HG03571 (cell line): ENCODE data around the gene SCRN3.
"Not testable (repeated sequence)": the region's sequence is repeated elsewhere in the genome, so short reads cannot be mapped to it uniquely, and the experiment has no call there.

ENCODE experiments used
- ATAC-seq: cut with Tn5 transposase; IDR thresholded peaks from one replicate; pipeline ENCODE4 v1.9.1; 2021; ENCODE audit not compliant: unreplicated experiment

Gene SCRN3, protein sequence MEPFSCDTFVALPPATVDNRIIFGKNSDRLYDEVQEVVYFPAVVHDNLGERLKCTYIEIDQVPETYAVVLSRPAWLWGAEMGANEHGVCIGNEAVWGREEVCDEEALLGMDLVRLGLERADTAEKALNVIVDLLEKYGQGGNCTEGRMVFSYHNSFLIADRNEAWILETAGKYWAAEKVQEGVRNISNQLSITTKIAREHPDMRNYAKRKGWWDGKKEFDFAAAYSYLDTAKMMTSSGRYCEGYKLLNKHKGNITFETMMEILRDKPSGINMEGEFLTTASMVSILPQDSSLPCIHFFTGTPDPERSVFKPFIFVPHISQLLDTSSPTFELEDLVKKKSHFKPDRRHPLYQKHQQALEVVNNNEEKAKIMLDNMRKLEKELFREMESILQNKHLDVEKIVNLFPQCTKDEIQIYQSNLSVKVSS

DNA sequence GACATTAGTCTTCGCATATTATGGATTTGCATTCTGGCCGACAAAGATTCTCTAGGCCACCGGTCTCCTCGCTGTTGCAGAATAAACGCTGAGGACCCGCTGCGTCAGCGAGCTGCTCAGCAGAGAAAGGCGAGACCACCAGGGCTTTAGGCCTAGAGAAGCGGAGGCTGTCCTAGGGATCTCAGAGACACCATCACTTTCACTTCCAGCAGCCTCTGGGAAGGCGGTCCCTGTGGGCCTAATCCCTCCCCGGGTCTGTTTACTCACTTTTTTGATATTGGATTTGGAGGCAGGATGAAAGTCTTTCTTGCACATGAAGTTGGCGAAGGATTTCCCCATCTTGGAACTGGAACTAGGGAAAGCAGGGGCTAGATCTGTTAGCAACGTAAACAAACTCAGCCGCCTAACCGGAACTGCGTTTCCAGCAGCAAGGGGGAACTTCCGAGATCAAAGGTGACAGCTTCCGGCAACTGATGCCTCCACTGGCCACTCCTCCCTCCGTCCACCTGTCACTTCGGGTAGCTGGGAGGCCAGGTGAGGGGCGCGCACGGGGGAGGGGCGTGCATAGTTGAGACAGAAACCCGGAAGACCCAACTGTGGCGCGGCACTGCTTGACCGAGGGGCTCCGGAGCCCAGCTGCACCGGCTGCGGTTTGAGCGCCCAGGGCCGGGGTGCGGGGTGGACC lies at the start of gene SCRN3:
SCRN3 (plus strand) TSS at position 447 of the 685 bp plus-strand sequence. CDS start 2,554 bp downstream, outside the sequence.
- peak; percentile 95 for ATAC-seq

DNA sequence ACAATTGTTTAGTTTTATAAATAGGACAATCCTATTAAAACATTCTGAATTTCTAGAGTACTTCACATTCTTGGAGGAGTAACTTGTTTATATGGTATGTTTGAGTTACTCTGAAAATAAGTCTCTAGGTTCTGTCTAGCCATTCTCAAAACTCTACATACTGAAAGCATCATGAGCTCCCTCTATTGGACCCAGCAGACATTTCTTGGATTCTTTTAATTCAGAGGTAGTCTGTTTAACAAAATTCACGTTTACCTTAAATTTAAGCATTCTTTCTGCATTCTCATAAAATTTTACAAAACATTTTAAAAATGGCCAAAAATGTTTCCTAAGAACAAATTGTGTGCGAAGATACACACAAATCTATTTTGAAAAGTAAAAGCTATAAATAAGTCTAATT lies 45.5 kb upstream of the SCRN3 start:
- ATAC-seq, result no peak

DNA sequence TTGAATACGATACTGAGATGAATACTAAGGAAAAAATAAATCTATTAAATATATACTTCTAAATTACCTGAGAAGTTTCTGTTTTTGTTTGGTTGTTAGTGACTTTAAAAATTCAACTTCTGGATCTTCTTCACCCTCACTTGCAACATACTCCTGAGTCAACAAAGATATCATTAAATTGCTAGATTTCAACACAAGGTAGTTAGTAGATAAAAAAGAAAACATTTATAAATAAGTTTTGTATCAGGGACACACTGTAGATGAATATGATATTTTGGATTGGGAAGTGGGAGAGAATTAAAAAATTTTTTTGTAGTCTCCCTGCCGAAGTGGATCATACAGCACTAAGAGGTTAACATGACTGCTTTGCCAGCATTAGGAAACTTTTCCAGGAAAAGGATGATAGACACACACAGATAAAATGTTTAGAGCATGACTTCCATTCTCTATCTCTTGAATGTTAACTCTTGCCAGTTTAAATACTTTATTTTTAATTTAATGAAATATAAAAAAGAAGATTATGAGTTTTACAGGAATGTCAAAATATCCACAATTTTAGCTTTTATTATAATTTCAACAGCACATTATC lies 44.8 kb upstream of the SCRN3 start:
- no peak for ATAC-seq

DNA sequence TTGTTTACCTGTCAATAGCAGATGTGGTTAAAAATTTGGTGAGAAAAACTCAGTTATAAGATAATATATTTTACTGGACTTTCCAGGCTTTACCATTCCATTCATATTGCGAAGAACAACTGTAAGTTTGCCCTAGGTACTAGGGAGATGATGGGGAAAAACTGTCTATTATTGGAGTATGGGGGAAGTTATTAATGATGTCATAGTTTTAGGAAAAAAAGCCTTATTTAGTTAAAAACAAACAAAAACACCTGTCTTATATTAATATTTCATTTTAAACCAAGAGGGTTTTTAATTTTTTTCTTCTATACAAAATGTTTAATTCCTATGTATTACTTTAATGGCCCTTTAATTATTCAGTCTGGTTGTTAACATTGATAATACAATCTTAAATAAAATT lies 42.5 kb upstream of the SCRN3 start:
- ATAC-seq, result no peak

DNA sequence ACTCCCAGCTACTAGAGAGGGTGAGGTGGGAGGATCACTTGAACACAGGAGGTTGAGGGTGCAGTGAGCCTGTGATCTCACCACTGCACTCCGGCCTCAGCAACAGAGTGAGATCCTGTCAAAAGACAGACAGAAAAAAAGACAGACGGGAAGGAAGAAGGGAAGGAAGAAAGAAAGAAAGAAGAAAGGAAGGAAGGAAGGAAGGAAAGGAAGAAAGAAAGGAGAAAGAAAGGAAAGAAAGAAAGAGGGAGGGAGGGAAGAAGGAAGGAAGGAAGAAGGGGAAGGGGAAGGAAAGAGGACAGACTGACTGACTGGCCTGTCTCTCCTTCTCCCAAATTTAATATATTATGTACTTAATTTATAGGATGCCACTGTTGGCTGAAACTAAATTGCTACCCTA lies 39.2 kb upstream of the SCRN3 start:
- ATAC-seq, result no peak

DNA sequence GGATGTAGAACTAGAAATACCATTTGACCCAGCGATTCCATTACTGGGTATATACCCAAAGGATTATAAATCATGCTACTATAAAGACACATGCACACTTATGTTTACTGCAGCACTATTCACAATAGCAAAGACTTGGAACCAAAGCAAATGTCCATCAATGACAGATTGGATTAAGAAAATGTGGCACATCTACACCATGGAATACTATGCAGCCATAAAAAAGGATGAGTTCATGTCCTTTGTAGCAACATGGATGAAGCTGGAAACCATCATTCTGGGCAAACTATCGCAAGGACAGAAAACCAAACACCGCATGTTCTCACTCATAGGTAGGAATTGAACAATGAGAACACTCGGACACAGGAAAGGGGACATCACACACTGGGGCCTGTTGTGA lies 35.9 kb upstream of the SCRN3 start:
- ATAC-seq, result not testable (repeated sequence)

DNA sequence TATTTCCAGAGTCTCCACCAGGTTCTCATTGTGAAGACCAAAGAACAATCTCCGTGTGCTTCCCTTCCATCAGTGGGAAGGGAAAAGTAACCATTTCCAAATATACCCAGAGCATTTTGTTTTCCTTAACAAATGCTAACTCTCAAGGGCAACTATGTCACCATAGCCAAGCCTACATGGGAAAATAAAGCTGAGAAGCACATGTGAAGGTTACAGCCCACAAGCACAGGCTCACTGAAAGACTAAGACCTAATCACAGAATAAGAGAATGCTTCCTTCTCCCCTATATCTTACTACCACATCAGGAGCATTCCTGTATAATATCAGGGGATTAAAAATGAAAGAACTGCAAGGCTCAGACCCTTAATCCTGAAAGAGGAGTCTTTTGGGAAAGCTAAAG lies 32.6 kb upstream of the SCRN3 start:
- no peak for ATAC-seq

DNA sequence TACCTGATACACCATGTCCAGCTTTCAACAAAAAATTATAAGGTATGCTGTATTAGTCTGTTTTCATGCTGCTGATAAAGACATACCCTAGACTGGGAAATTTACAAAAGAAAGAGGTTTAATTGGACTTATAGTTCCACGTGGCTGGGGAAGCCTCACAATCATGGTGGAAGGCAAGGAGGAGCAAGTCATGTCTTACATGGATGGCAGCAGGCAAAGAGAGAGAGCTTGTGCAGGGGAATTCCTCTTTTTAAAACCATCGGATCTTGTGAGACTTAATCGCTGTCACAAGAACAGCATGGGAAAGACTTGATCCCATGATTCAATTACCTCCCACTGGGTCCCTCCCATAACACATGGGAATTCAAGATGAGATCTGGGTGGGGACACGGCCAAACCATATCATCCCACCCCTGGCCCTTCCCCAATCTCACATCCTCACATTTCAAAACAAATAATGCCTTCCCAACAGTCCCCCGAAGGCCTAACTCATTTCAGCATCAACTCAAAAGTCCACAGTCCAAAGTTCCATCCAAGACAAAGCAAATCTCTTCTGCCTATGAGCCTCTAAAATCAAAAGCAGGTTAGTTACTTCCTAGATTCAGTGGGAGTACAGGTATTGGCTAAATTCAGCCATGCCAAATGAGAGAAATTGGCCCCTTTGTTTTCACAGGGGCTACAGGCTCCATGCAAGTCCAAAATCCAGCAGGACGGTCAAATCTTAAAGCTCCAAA lies 31.9 kb upstream of the SCRN3 start:
- not testable (repeated sequence) for ATAC-seq

DNA sequence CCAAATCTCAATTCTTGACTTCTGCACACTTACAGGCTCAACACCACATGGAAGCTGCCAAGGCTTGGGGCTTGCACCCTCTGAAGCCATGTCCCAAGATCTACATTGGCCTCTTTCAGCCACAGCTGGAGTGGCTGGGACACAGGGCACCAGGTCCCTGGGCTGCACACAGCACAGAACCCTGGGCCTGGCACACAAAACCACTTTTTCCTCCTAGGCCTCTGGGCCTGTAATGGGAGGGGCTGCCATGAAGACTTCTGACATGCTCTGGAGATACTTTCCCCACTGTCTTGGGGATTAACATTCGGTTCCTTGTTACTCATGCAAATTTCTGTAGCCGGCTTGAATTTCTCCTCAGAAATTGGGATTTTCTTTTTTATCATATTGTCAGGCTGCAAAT lies 30.9 kb upstream of the SCRN3 start:
- no peak for ATAC-seq

DNA sequence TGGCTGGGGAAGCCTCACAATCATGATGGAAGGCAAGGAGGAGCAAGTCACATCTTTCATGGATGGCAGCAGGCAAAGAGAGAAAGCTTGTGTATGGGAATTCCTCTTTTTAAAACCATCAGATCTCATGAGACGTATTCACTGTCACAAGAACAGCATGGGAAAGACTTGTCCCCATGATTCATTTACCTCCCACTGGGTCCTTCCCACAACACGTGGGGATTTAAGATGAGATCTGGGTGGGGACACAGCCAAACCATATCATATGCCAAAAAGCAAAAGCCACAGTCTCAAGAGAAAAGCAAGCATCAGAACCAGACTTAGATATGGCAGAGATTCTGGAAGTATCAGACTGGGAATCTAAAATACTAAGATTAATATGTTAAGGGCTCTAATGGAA lies 30.0 kb upstream of the SCRN3 start:
- no peak for ATAC-seq

DNA sequence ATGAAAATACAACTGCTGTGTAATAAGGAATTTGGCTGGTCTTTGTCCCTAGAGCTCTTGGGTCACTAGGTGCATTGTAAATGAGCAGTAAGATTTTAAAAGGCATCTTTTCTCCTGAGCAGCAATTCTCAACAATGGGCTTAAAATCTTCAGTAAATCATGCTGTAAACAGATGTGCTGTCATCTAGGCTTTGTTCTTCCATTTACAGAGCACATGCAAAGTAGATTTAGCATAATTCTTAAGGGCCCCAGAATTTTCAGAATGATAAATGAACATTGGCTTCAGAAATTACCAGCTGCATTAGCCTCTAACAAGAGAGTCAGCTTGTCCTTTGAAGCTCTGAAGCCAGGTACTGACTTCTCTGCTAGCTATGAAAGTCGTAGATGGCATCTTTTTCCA lies 26.8 kb upstream of the SCRN3 start:
- ATAC-seq, result no peak

DNA sequence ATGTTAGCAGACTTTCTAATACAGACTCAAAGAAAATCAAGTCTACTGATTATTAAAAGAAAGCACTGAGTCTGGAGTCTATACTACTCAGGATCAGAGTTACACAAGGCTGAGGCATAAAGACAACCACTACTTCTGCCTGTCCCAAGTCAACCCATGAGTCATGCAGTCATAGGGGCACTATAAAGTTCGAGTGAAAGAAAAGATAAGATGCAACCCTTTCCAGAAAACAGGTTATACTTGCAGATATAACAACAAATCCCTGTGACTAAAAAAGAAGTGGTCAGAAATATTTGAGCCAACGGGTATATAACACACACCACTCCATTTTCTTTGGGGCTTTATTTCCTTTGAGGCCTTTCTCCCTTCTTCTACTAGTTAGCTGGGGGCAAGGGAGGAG lies 18.6 kb upstream of the SCRN3 start:
- ATAC-seq, result no peak

DNA sequence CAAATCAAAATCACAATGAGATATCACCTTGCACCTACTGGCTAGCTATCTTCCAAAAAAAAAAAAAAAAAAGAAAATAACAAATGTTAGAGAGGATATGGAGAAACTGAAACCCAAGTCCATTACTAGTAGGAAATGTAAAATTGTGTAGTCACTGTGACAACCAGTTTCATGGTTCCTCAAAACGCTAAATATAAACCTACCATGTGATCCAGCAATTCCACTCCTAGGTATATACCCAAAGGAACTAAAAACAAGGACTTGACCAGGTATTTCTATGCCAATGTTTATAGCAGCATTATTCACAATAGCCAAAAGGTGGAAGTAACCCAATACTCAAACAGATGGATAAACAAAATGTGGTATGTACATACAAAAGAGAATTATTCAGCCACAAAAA lies 11.7 kb upstream of the SCRN3 start:
- ATAC-seq, result no peak

DNA sequence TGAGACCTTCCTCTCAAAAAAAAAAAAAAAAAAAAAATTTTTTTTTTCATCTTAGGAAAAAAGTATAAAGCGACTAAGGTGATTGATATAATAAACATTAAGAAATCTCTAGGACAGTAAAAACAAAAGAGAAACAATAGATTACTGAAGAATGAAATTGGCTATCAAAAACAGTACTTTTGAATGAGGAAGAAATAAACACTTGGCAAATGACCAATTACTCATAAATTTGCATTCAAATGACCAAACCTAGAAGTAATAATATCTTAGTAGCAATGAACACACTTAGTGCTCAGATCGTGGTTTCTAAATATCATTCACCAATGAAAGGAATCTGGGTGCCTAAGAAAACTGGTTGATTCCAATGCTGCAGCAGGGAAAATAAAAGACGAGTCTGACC lies 10.3 kb upstream of the SCRN3 start:
- ATAC-seq, result no peak

DNA sequence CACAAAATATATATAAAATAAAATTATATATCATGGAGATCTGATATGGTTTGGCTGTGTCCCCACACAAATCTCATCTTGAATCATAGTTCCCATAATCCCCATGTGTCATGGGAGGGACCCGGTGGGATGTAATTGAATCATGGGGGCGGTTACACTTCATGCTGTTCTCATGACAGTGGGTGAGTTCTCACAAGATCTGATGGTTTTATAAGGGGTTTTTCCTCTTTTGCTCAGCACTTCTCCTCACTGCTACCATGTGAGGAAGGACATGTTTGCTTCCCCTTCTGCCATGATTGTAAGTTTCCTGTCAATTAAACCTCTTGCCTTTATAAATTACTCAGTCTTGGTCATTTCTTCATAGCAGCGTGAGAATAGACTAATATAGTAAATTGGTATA lies 6.8 kb upstream of the SCRN3 start:
- ATAC-seq, result not testable (repeated sequence)

DNA sequence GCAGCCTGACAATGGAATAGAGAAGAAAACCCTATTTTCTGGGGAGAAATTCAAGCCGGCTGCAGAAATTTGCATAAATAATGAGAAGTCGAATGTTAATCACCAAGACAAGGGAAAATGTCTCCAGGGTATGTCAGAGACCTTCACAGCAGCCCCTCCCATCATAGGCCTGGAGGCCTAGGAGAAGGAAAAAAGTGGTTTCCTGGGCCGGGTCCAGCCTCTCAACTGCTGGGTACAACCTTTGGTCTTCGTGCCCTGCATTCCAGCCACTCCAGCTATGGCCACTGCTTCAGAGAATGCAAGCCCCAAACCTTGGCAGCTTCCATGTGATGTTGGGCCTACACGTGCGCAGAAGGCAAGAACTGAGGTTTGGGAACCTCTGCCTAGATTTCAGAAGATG lies 6.0 kb upstream of the SCRN3 start:
- ATAC-seq, result no peak

DNA sequence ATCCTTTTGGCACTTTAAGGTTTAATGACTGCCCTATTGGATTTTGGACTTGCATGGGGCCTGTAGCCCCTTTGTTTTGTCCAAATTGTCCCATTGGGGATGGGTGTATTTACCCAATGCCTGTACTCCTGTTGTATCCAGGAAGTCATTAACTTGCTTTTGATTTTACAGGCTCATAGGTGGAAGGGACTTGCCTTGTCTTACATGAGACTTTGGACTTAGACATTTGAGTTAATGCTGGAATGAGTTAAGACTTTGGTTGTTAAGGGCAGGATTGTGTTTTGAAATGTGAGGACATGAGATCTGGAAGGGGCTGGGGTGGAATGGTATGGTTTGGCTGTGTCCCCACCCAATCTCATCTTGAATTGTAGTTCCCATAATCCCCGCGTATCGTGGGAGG lies 5.2 kb upstream of the SCRN3 start:
- ATAC-seq, result not testable (repeated sequence)

DNA sequence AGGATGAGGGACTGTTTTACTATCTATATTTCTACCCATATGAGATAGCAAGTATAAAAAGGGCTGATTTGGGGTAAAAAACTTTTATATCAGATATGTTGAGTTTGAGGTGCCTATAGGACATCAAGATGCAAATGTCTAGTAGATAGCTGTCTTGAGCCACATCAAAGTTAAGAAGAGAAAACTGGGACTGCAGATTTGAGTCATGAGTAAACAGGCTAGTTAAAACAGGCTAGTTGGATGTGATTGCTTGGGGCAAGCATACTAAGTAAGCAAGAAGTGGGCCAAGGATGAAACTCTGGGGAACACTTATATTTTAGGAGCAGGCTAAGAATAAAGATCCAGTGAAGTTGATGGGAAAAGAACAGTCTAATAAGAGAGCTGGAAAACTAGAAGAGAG lies 2.8 kb upstream of the SCRN3 start:
- ATAC-seq, result no peak

DNA sequence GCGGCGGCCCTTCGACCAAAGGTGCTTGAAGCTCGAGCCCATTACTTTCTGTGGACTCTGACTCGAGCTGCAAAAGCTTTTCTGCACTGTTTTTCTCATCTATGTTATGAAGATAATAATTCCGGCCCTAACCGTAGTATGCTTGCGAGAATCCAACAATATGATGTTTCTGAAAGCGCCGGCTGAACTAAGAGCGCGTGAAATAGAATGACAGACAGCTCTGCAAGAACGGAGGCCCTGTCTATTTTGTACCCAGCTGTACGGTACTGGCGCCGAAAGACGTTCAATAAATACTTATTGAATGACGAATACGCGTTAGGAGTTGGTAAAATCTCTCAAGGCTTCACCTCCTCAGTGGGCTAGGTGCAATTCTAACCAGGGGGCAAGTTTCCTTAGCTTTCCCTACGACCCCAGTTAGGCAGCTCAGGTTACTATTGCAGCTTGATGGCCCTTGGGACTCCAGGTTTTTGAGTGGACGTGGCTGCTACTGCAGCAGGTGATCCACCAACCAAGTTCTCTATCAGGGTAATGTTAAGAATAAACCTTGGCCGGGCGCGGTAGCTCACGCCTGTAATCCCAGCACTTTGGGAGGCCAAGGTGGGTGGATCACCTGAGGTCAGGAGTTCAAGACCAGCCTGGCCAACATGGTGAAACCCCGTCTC lies 570 bp downstream of the SCRN3 start:
- ATAC-seq, result peak; percentile 23

DNA sequence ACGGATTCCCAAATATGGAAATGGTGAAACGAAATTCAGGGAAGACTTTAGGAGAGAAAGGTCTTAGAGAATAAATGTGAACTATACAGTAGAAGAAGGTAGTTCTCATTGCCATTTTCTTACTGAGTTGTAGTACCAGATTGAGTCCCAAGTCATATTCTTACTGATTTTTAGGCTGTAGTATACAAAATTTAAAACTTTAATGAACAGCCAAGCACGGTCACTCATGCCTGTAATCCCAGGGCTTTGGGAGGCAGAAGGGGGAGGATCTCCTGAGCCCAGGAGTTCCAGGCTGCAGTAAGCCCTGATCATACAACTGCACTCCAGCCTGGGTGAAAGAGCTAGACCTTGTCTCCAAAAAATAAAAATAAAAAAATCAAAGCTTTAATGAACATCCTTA lies 2.2 kb downstream of the SCRN3 start:
- ATAC-seq, result no peak

DNA sequence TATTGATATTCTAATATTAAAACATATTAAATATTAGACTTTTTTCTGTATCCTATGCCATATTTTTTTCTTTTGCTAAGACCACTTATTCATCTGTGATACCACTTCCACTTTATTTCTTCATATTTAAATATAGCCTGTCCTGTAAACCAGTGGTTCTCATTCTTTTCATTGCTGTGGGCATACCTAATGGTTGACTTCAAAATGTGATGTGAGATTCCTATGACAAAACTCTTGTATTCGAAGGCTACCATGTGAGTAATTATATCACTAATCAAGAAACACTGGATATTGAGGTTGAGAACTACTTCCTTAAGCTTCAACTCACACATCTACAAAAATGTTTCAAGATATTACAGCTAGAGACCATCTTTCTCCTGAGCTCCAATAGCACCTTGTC lies 3.6 kb downstream of the SCRN3 start:
- no peak for ATAC-seq
